Measurements from ENCODE around the gene CNOT4. TPM values are rescaled to one million over a fixed set of nuclear protein-coding genes. Genes with fewer than 3 reads are reported as not detected.

CNOT4 gene
- total RNA-seq, 1 donor from 2014 or later: 26.3 TPM

- Mint-ChIP-seq H3K27me3 (peaks cover 2% of the 10 kb centered on the region), H3K4me3 (no peak overlapping the region), H3K4me1 (no peaks in the 10 kb centered on the region), H3K9me3 (no peaks in the 10 kb centered on the region), H3K27ac (no peak overlapping the region), H3K36me3 (ENCODE audit: low read depth) (no peaks in the 10 kb centered on the region)
- intact Hi-C loops (cut with micrococcal nuclease): no loop called here
- no peak for DNase-seq
Observed at GRCh38 chr7:135525426-135525825, 15.5 kb upstream of the CNOT4 start.

- intact Hi-C loops (cut with micrococcal nuclease): no loop called here
Observed at GRCh38 chr7:135523146-135523545, 13.2 kb upstream of the CNOT4 start.

GRCh38 chr7:135522509-135522908 is 12.6 kb upstream of the CNOT4 start:
- Mint-ChIP-seq H3K9me3 (no peaks in the 10 kb centered on the region), H3K4me1 (no peaks in the 10 kb centered on the region), H3K27ac (no peak overlapping the region), H3K27me3 (no peaks in the 10 kb centered on the region), H3K4me3 (no peak overlapping the region), H3K36me3 (ENCODE audit: low read depth) (no peaks in the 10 kb centered on the region)
- DNase-seq: no peak
- intact Hi-C loops (cut with micrococcal nuclease): no loop called here

More at GRCh38 chr7:135523146-135523545, 13.2 kb upstream of the CNOT4 start:
- H3K4me1 Mint-ChIP-seq: no peaks in the 10 kb centered on the region
- no peaks in the 10 kb centered on the region for H3K9me3 Mint-ChIP-seq
- no peak for DNase-seq
- H3K27ac Mint-ChIP-seq: no peak overlapping the region
- no peaks in the 10 kb centered on the region for H3K27me3 Mint-ChIP-seq
- no peak overlapping the region for H3K4me3 Mint-ChIP-seq
- H3K36me3 Mint-ChIP-seq (ENCODE audit: low read depth): no peaks in the 10 kb centered on the region

DNA sequence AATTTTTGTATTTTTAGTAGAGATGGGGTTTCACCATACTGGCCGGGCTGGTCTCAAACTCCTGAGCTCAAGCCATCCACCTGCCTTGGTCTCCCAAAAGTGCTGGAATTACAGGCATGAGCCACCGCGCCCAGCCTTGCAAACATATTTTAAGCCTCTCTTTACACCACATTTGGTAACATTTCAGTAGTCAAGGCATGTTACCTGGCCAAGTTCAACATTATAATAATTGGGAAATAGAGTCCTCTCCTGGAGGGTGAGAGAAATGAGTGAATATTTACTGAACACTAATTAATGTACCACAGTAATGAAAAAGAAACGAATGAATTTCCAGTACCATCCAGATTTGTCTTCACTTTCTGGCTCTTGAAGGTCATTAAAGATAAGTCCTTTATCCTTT is 10.0 kb upstream of the CNOT4 start:
- no peaks in the 10 kb centered on the region for H3K4me1 Mint-ChIP-seq
- H3K27me3 Mint-ChIP-seq: no peaks in the 10 kb centered on the region
- no peaks in the 10 kb centered on the region for H3K9me3 Mint-ChIP-seq
- DNase-seq: no peak
- H3K4me3 Mint-ChIP-seq: no peak overlapping the region
- intact Hi-C loops (cut with micrococcal nuclease): no loop called here
- H3K36me3 Mint-ChIP-seq (ENCODE audit: low read depth): no peaks in the 10 kb centered on the region
- no peak overlapping the region for H3K27ac Mint-ChIP-seq

- H3K27ac Mint-ChIP-seq: no peak overlapping the region
- H3K4me3 Mint-ChIP-seq: no peak overlapping the region
- no peak for DNase-seq
- no peaks in the 10 kb centered on the region for H3K36me3 Mint-ChIP-seq (ENCODE audit: low read depth)
- no peaks in the 10 kb centered on the region for H3K9me3 Mint-ChIP-seq
- intact Hi-C loops (cut with micrococcal nuclease): no loop called here
- H3K27me3 Mint-ChIP-seq: no peaks in the 10 kb centered on the region
- no peaks in the 10 kb centered on the region for H3K4me1 Mint-ChIP-seq
Observed at GRCh38 chr7:135519233-135519688, 9.4 kb upstream of the CNOT4 start.

GRCh38 chr7:135518748-135519147 is 8.8 kb upstream of the CNOT4 start:
- H3K36me3 Mint-ChIP-seq (ENCODE audit: low read depth): no peaks in the 10 kb centered on the region
- H3K27ac Mint-ChIP-seq: no peak overlapping the region
- H3K4me3 Mint-ChIP-seq: no peak overlapping the region
- no peaks in the 10 kb centered on the region for H3K4me1 Mint-ChIP-seq
- DNase-seq: no peak
- H3K9me3 Mint-ChIP-seq: no peaks in the 10 kb centered on the region
- H3K27me3 Mint-ChIP-seq: no peaks in the 10 kb centered on the region
- intact Hi-C loops (cut with micrococcal nuclease): no loop called here

DNA sequence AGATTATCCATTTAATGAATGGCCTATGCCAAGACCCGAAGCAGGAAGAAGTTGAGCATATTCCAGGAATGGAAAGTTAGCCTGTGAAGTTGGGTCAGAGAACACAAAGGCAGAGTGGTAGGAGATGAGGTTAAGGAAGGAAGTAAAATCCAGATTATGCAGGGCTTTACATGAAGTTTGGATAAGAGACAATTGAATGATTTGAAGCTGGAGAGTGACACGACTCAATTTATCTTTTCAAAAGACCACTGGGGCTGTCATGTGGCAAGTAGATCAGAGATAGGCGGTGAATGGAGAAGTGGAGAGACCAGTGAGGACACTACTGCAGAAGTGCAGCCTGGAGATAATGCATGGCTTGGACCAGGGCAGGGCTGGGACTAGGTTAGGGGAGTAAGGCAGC is 7.2 kb upstream of the CNOT4 start:
- Mint-ChIP-seq H3K36me3 (ENCODE audit: low read depth) (no peaks in the 10 kb centered on the region), H3K4me1 (no peaks in the 10 kb centered on the region), H3K27me3 (no peaks in the 10 kb centered on the region), H3K9me3 (no peaks in the 10 kb centered on the region), H3K4me3 (no peak overlapping the region), H3K27ac (no peak overlapping the region)
- intact Hi-C loops (cut with micrococcal nuclease): no loop called here
- no peak for DNase-seq

DNA sequence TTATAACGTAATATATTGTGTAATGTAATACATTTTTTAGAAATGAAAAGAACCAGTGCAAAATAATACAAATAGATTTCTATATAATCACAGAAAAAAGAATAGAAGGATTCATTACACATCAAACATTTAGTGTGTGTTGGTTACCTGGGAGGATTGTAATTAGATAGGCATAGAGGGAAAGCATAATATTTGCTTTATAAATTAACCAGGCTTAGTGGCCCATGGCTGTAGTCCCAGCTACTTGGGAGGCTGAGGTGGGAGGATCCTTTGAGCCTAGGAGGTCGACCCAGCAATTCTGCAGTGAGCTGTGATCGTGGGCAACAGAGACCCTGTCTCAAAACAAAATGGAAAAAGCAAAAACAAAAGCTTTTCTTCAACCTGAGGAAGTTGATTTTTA is 5.0 kb upstream of the CNOT4 start:
- DNase-seq: no peak
- no peaks in the 10 kb centered on the region for H3K27me3 Mint-ChIP-seq
- no peak overlapping the region for H3K27ac Mint-ChIP-seq
- intact Hi-C loops (cut with micrococcal nuclease): loop anchor here (5.0 kb wide), 2 partner anchors 103 to 868 kb away; partner anchors contain the start of gene BPGM
- no peaks in the 10 kb centered on the region for H3K9me3 Mint-ChIP-seq
- no peak overlapping the region for H3K4me3 Mint-ChIP-seq
- no peaks in the 10 kb centered on the region for H3K36me3 Mint-ChIP-seq (ENCODE audit: low read depth)
- no peaks in the 10 kb centered on the region for H3K4me1 Mint-ChIP-seq

- Mint-ChIP-seq H3K9me3 (no peaks in the 10 kb centered on the region), H3K4me1 (peaks cover 9% of the 10 kb centered on the region), H3K36me3 (ENCODE audit: low read depth) (peaks cover 4% of the 10 kb centered on the region), H3K27ac (no peak overlapping the region), H3K4me3 (no peak overlapping the region), H3K27me3 (no peaks in the 10 kb centered on the region)
- intact Hi-C loops (cut with micrococcal nuclease): loop anchor here (2.0 to 5.0 kb wide), 3 partner anchors 100 to 865 kb away; partner anchors contain the start of gene BPGM
- DNase-seq: peak; percentile 81
Observed at GRCh38 chr7:135512135-135512887, 2.4 kb upstream of the CNOT4 start.

- DNase-seq: no peak
- intact Hi-C loops (cut with micrococcal nuclease): loop anchor here (1.0 to 5.0 kb wide), 8 partner anchors 47 to 863 kb away; partner anchors contain the start of genes BPGM, CYREN, MTPN and NUP205
- H3K9me3 Mint-ChIP-seq: no peaks in the 10 kb centered on the region
- H3K36me3 Mint-ChIP-seq (ENCODE audit: low read depth): peaks cover 4% of the 10 kb centered on the region
- H3K4me3 Mint-ChIP-seq: no peak overlapping the region
- H3K4me1 Mint-ChIP-seq: peaks cover 13% of the 10 kb centered on the region
- no peak overlapping the region for H3K27ac Mint-ChIP-seq
- no peaks in the 10 kb centered on the region for H3K27me3 Mint-ChIP-seq
Observed at GRCh38 chr7:135510592-135511183, 786 bp upstream of the CNOT4 start.

GRCh38 chr7:135509589-135509838 is 388 bp downstream of the CNOT4 start:
- no peaks in the 10 kb centered on the region for H3K27me3 Mint-ChIP-seq
- H3K36me3 Mint-ChIP-seq (ENCODE audit: low read depth): peaks cover 5% of the 10 kb centered on the region
- DNase-seq: no peak
- intact Hi-C loops (cut with micrococcal nuclease): no loop called here
- no peak overlapping the region for H3K27ac Mint-ChIP-seq
- no peak overlapping the region for H3K4me3 Mint-ChIP-seq
- H3K4me1 Mint-ChIP-seq: peaks cover 13% of the 10 kb centered on the region
- no peaks in the 10 kb centered on the region for H3K9me3 Mint-ChIP-seq

DNA sequence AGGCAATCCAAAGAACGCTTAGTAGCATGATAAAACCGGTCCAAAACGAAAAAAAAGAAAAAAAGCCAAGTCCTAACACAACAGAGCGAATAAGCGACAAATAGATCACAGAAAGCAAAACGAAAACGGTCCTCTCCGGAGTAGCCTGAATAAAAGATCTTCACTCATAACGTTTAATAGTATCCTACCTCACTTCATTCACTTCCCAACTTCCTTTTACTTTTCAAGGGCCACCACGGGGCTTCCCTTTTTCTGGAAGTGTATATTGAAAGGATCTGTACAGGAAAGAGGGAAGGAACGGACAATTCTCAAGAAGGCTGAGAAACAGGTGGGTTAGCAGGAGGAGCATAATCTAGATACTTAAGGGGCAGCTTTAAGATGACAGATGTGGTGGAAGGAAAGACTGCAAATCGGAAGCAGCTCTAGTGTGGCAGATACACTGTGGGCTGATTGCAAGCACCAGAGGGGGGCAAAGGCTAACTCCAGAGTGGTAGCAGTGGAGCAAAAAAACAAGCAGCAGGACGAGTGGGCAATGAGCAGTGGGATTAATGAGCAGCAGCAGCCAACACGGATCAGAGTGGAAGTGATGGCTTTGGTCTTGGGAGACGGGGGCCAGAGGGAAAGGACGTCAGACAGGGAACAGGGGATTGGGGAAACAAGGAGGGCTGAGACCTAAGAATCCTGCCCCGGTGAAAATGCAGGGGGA is 866 bp downstream of the CNOT4 start:
- H3K27me3 Mint-ChIP-seq: no peaks in the 10 kb centered on the region
- H3K9me3 Mint-ChIP-seq: no peaks in the 10 kb centered on the region
- H3K4me3 Mint-ChIP-seq: no peak overlapping the region
- peak; percentile 78 for DNase-seq
- H3K4me1 Mint-ChIP-seq: peaks cover 13% of the 10 kb centered on the region
- H3K27ac Mint-ChIP-seq: no peak overlapping the region
- intact Hi-C loops (cut with micrococcal nuclease): no loop called here
- peaks cover 5% of the 10 kb centered on the region for H3K36me3 Mint-ChIP-seq (ENCODE audit: low read depth)

DNA sequence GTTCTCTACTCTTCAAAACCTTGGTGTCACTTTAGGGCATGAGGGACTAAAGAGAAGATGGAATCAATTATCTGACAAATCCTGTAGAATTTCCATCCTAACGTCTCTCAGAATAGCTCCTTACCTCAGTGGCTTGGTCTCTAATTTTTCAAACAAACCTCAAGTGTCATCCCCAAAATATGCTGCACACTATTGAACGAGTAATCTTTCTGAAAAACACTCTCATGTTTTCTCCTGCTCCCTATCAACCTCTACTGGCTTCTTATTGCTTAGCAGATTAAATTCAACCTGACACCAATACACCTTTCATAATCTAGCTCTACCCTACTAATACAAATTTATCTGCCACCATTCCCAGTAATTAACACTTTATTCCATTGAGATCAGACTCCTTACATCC is 8.5 kb downstream of the CNOT4 start:
- Mint-ChIP-seq H3K27ac (no peak overlapping the region), H3K27me3 (no peaks in the 10 kb centered on the region), H3K36me3 (ENCODE audit: low read depth) (peaks cover 4% of the 10 kb centered on the region), H3K4me1 (peaks cover 19% of the 10 kb centered on the region), H3K4me3 (no peak overlapping the region), H3K9me3 (no peaks in the 10 kb centered on the region)
- intact Hi-C loops (cut with micrococcal nuclease): no loop called here
- no peak for DNase-seq

- no peak overlapping the region for H3K4me3 Mint-ChIP-seq
- H3K4me1 Mint-ChIP-seq: peaks cover 20% of the 10 kb centered on the region
- H3K9me3 Mint-ChIP-seq: no peaks in the 10 kb centered on the region
- H3K27ac Mint-ChIP-seq: no peak overlapping the region
- intact Hi-C loops (cut with micrococcal nuclease): no loop called here
- H3K36me3 Mint-ChIP-seq (ENCODE audit: low read depth): peaks cover 3% of the 10 kb centered on the region
- DNase-seq: no peak
- no peaks in the 10 kb centered on the region for H3K27me3 Mint-ChIP-seq
Observed at GRCh38 chr7:135499818-135500217, 10.1 kb downstream of the CNOT4 start.

Measured in activated CD4-positive, alpha-beta T cell treated with anti-CD3 and anti-CD28 coated beads, Interleukin-2, amount 10 ng/mL, durations not matched to agents 24 days and 14 days (primary cell).